Gastroesophageal sphincter (tissue), 4 donors: ENCODE data around the gene ZC3H8. TPM values are rescaled to one million over a fixed set of nuclear protein-coding genes. Genes with fewer than 3 reads are reported as not detected.

Experiments
- ATAC-seq: fragments of 150-250 bp; one replicate; pipeline ENCODE4 v1.9.1; 2016; ENCODE audit warnings: mild to moderate bottlenecking, moderate library complexity
- H3K27ac ChIP-seq, 4 donors: fragments of 200-600 bp; sonication (generic) in 3 of 4; 1 replicate in 3 of 4; 2 replicates in 1 of 4; pipeline ENCODE4 v1.5.1; 2016 to 2019
- H3K27me3 ChIP-seq: fragments of 200-600 bp; sonication (generic); one replicate; pipeline ENCODE4 v1.5.1; 2019
- H3K36me3 ChIP-seq, 2 donors: fragments of 200-600 bp; sonication (generic); one replicate each; pipeline ENCODE4 v1.5.1; 2019; ENCODE audit warnings: control low read depth in 1 of 2
- H3K4me1 ChIP-seq, 3 donors: fragments of 200-600 bp; sonication (generic); 1 replicate in 2 of 3; 2 replicates in 1 of 3; pipeline ENCODE4 v1.5.1; 2016 to 2019; ENCODE audit warnings: control low read depth in 2 of 3
- H3K4me3 ChIP-seq, 2 donors: fragments of 200-600 bp; sonication (generic); one replicate each; pipeline ENCODE4 v1.5.1; 2019; ENCODE audit warnings: mild to moderate bottlenecking in 1 of 2, moderate library complexity in 1 of 2
- H3K9me3 ChIP-seq, 3 donors: fragments of 200-600 bp; sonication (generic); one replicate each; pipeline ENCODE4 v1.5.1; 2017 to 2019; ENCODE audit warnings: control low read depth in 2 of 3
- CTCF ChIP-seq, 4 experiments: fragments of 200-600 bp in 2 of 4; fragments of 450-650 bp in 2 of 4; sonication (generic) in 1 of 4; IDR thresholded peaks; one replicate each; pipeline ENCODE4 v1.5.1; 2017 to 2019; ENCODE audit warnings: antibody characterized with exemption in 4 of 4, mild to moderate bottlenecking in 2 of 4, moderate library complexity in 2 of 4
- EP300 ChIP-seq: sonication (generic); formaldehyde crosslinking; IDR thresholded peaks from one replicate; pipeline ENCODE4 v1.6.1; 2017; ENCODE audit warnings: antibody characterized with exemption, mild to moderate bottlenecking
- POLR2A ChIP-seq, 2 donors: fragments of 450-650 bp; IDR thresholded peaks; one replicate each; pipeline ENCODE4 v1.6.1; 2017; ENCODE audit warnings: antibody characterized with exemption in 2 of 2, mild to moderate bottlenecking in 2 of 2, moderate library complexity in 1 of 2
- POLR2AphosphoS5 ChIP-seq: sonication (generic); formaldehyde crosslinking; IDR thresholded peaks from one replicate; pipeline ENCODE4 v1.6.1; 2017; ENCODE audit warnings: antibody characterized with exemption
- WGBS, 2 donors: methylation state at CpG; one replicate each; pipeline ENCODE4 v1.1.5; 2018; ENCODE audit warnings: low coverage in 1 of 2; 5-methylcytosine and 5-hydroxymethylcytosine counted together
- total RNA-seq, 4 donors: library from RNA; depleted of rRNA; stranded (reverse); fragments of >200 nt; gene quantifications; one replicate each; pipeline ENCODE4 v1.1.0, GENCODE V29; 2016

The ZC3H8 gene
- total RNA-seq, 4 donors from 2014 or later = 3.4 to 14.3 (median 8.5) TPM

- H3K27ac ChIP-seq = no peak overlapping the region
- H3K4me1 ChIP-seq = no peaks in the 10 kb centered on the region
- peak; percentile 25 for ATAC-seq
- H3K9me3 ChIP-seq = no peaks in the 10 kb centered on the region
- H3K4me3 ChIP-seq = no peak overlapping the region
- 75 to 84% methylated on average over 2 to 5 of the region's 9 CpGs for WGBS, 2 donors
- H3K27me3 ChIP-seq = no peaks in the 10 kb centered on the region
- H3K36me3 ChIP-seq = no peaks in the 10 kb centered on the region
- no peak for TF ChIP-seq POLR2AphosphoS5
- TF ChIP-seq POLR2A (IDR thresholded peaks at IDR 0.05) = no peak
- TF ChIP-seq EP300 = no peak
- no peak for TF ChIP-seq CTCF (IDR thresholded peaks at IDR 0.05)
Observed at GRCh38 chr2:112187805-112188596, 66.8 kb downstream of the ZC3H8 start.

GRCh38 chr2:112187046-112187715 is 67.7 kb downstream of the ZC3H8 start:
- Histone ChIP-seq H3K9me3 (no peaks in the 10 kb centered on the region), H3K27ac (no peak overlapping the region), H3K27me3 (peaks cover under 1% of the 10 kb centered on the region), H3K4me1 (no peaks in the 10 kb centered on the region), H3K36me3 (no peaks in the 10 kb centered on the region), H3K4me3 (no peak overlapping the region)
- ATAC-seq = no peak
- WGBS, 2 donors = 94 to 95% methylated on average over 8 to 16 of the region's 31 CpGs
- TF ChIP-seq EP300 (no peak), POLR2AphosphoS5 (no peak), CTCF (IDR thresholded peaks at IDR 0.05) (no peak), POLR2A (IDR thresholded peaks at IDR 0.05) (no peak)

GRCh38 chr2:112185131-112185530 is 69.7 kb downstream of the ZC3H8 start:
- no peaks in the 10 kb centered on the region for H3K9me3 ChIP-seq
- peaks cover 21% of the 10 kb centered on the region for H3K27me3 ChIP-seq
- TF ChIP-seq EP300 (no peak), POLR2AphosphoS5 (no peak), CTCF (IDR thresholded peaks at IDR 0.05) (no peak), POLR2A (IDR thresholded peaks at IDR 0.05) (no peak)
- no peak overlapping the region for H3K27ac ChIP-seq
- ATAC-seq = no peak
- H3K4me3 ChIP-seq = no peak overlapping the region
- WGBS, 2 donors = 0% methylated on average over 1 of the region's 9 CpGs; no CpG with 5 or more reads in 1 of the 2 donors
- H3K36me3 ChIP-seq = no peaks in the 10 kb centered on the region
- H3K4me1 ChIP-seq = no peaks in the 10 kb centered on the region

DNA sequence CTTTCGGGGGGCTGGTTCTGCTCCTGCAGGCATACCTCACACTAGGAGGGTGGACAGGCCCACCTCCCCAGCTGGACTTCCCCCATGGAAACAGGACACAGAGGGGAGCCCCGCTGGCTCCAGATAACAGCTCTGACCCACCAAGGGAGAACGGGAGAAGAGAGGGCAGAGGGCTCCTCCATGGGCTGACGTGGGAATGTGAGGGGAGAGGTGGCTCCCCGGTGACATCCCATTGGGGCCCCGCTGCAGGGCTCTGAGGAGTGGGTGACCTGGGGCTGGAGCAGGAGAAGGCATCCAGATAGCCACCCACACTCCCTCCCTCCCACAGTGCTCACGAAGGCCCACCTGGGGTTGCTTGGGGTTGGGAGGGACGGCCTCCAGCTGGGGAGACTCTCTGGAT is 70.7 kb downstream of the ZC3H8 start:
- peaks cover 0 to 8% (median 0%) of the 10 kb centered on the region in 3 donors for H3K9me3 ChIP-seq
- no peak overlapping the region for H3K27ac ChIP-seq
- WGBS, 2 donors = 86% methylated on average over 1 of the region's 8 CpGs
- peaks cover 29% of the 10 kb centered on the region for H3K27me3 ChIP-seq
- no peak overlapping the region for H3K4me3 ChIP-seq
- H3K4me1 ChIP-seq = no peaks in the 10 kb centered on the region
- H3K36me3 ChIP-seq = no peaks in the 10 kb centered on the region
- TF ChIP-seq CTCF (IDR thresholded peaks at IDR 0.05) (no peak), POLR2A (IDR thresholded peaks at IDR 0.05) (no peak), POLR2AphosphoS5 (no peak), EP300 (no peak)
- ATAC-seq = no peak
